ENCODE measurements around the gene NAALADL1. TPM values are rescaled to one million over a fixed set of nuclear protein-coding genes. Genes with fewer than 3 reads are reported as not detected.
A peak's percentile ranks its signal among the peaks of the same experiment; 100 is the strongest.
"Not testable (repeated sequence)": the region's sequence is repeated elsewhere in the genome, so short reads cannot be mapped to it uniquely, and the experiment has no call there.

Gene NAALADL1
- total RNA-seq, 1 donor from 2014 or later = 11.5 TPM

DNA sequence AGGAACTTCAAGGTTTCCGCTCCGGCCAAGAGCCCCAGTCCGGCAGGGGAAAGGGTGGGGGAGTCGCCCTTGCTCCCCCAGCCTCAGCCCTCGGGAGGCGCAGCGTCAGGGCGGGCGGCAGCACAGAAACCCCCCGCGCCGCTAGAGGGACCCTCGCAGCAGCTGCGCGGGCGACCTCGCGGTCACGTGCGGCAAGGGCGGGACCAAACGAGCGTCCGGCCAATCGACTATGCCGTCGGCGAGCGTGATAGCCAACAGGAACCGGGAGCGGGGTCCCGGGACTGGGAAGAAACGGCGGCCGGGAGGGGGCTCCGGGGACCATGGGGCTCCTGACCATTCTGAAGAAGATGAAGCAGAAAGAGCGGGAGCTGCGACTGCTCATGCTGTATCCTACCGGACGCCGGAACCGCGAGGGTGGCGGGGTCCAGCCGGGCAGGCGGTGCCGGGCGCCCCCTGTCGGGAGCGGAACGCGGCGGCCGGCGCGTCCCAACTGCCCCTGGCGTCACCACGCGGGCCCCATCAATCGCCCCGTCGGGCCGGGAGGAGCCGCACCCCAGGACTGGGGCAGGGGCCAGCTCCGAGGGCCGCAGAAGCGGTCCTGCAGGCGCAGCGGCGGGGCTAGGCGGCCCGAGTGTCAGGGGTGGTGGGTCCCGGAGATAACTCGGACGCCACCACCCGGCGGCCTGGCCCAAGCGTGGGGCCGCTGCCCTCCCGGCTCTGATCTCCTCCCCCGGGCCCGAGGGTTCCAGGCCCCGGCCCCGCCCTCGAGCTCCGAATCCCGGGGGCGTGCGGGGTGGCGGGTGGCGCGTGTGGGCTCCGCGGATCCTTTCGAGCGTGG is 44.2 kb downstream of the NAALADL1 start, which contains the start of gene ARL2:
ARL2 (plus strand) TSS at position 273 of the 838 bp plus-strand sequence; CDS start at position 321, 48 bp downstream.
- H3K4me1 Mint-ChIP-seq (ENCODE audit: low read depth) = peaks cover 22% of the 10 kb centered on the region
- H3K9me3 Mint-ChIP-seq = no peaks in the 10 kb centered on the region
- peaks cover 8% of the 10 kb centered on the region for H3K36me3 Mint-ChIP-seq (ENCODE audit: low read depth)
- intact Hi-C loops (cut with micrococcal nuclease) = loop anchor here (1.0 to 5.0 kb wide), 14 partner anchors 13 to 248 kb away; partner anchors contain the start of genes ATG2A, CDCA5, EHD1 and FAU
- H3K27ac Mint-ChIP-seq = peak within 1 kb of the TSS; percentile 99
- peak within 1 kb of the TSS; percentile 90 for H3K4me3 Mint-ChIP-seq
- peak; percentile 83 for DNase-seq (ENCODE audit: low spot score)
- H3K27me3 Mint-ChIP-seq (ENCODE audit: insufficient read depth) = peaks cover 2% of the 10 kb centered on the region

DNA sequence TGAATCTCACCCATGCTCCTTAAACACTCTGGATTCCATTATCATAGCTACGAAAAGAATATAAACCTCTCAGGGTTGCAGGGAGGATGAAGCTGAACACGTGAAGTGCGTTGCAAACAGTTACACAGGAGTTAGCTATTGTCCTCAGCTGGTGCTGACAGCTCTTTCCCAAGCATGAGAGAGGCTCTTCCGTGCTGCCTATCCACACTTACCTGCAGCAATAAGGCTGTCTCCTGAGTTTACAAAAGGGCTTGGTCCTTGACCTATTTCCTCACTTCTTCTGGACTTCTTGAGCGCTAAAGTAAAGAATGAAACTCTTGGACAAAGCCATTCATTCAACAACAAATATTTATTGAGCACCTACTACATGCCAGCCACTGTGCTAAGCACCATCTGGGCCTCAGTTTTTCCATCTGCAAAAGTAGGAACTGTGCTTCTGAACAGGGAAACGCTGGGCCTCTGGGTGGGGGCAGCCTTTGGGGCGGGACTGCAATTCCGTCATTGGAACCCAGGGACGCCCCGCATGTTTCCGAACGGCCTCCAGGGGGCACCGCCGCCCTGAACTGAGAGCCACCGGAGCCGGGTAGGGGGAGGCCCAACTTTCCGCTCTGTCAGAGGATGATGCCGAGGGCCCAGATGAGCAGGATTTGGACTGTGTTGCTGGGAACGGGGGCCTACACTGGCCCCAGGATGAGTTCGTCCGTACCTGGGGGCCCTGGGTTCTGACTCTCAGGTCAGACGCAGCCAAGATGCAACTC is 45.0 kb downstream of the NAALADL1 start:
- DNase-seq (ENCODE audit: low spot score) = peak; percentile 89
- intact Hi-C loops (cut with micrococcal nuclease) = loop anchor here (1.0 to 5.0 kb wide), 7 partner anchors 28 to 249 kb away; partner anchors contain the start of genes CDCA5, MAJIN, POLA2 and PPP2R5B
- Mint-ChIP-seq H3K27ac (peak overlapping the region; percentile 99), H3K36me3 (ENCODE audit: low read depth) (peaks cover 8% of the 10 kb centered on the region), H3K27me3 (ENCODE audit: insufficient read depth) (peaks cover 2% of the 10 kb centered on the region), H3K4me1 (ENCODE audit: low read depth) (peaks cover 22% of the 10 kb centered on the region), H3K4me3 (peak overlapping the region; percentile 90), H3K9me3 (no peaks in the 10 kb centered on the region)

DNA sequence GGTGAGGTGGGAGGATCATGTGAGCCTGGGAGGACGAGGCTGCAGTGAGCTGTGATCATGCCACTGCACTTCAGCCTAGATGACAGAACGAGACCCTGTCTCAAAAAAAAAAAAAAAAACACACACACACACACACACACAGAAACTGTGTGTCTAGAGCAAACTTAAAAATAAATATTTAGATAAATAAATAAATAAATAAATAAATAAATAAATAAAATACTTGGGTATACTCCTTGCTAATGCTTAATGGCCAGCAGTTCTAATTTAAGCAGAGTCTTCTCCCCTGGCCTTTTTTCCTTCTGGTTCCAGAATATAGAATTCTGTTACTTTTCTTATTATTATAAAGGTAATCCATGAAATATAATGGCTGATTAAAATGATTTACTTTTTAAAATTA is 49.5 kb downstream of the NAALADL1 start:
- H3K4me1 Mint-ChIP-seq (ENCODE audit: low read depth) = peaks cover 9% of the 10 kb centered on the region
- intact Hi-C loops (cut with micrococcal nuclease) = no loop called here
- no peaks in the 10 kb centered on the region for H3K36me3 Mint-ChIP-seq (ENCODE audit: low read depth)
- H3K9me3 Mint-ChIP-seq = no peaks in the 10 kb centered on the region
- no peak for DNase-seq (ENCODE audit: low spot score)
- no peak overlapping the region for H3K27ac Mint-ChIP-seq
- no peaks in the 10 kb centered on the region for H3K27me3 Mint-ChIP-seq (ENCODE audit: insufficient read depth)
- H3K4me3 Mint-ChIP-seq = no peak overlapping the region

DNA sequence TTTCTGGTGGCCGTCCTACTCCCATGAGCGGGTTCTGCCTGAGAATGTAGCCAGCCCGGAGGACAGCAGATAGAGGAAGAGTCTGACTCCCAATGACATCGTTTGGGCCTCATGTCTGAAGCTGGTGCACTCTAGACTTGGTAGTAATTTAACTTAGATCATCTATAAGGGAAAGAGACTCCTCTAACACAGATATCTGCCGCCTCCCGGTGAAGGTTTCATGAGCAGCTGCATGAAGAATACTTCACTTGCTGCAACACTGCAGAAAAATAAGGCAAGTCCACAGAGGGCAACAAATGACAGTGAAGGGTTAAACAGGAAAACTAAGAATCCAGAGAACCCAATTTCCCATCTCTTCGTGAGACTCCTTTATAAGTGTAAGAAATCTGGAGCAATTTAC is 50.3 kb downstream of the NAALADL1 start:
- no peak for DNase-seq (ENCODE audit: low spot score)
- intact Hi-C loops (cut with micrococcal nuclease) = no loop called here
- no peaks in the 10 kb centered on the region for H3K27me3 Mint-ChIP-seq (ENCODE audit: insufficient read depth)
- peaks cover 3% of the 10 kb centered on the region for H3K4me1 Mint-ChIP-seq (ENCODE audit: low read depth)
- H3K9me3 Mint-ChIP-seq = no peaks in the 10 kb centered on the region
- H3K27ac Mint-ChIP-seq = no peak overlapping the region
- H3K4me3 Mint-ChIP-seq = no peak overlapping the region
- no peaks in the 10 kb centered on the region for H3K36me3 Mint-ChIP-seq (ENCODE audit: low read depth)

DNA sequence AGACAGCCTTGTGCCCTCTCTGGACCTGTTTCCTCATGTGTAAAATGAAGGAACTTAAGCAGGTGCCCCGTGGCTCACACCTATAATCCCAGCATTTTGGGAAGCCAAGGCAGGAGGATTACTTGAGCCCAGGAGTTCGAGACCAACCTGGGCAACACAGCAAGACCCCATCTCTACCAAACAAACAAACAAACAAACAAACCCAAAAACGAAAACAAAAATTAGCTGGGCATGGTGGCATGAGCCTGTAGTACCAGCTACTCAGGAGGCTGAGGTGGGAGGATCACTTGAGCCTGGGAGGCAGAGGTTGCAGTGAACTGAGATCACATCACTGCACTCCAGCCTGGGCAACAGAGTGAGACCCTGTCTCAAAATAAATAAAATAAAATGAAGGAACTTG is 54.4 kb downstream of the NAALADL1 start:
- intact Hi-C loops (cut with micrococcal nuclease) = not testable (repeated sequence)

DNA sequence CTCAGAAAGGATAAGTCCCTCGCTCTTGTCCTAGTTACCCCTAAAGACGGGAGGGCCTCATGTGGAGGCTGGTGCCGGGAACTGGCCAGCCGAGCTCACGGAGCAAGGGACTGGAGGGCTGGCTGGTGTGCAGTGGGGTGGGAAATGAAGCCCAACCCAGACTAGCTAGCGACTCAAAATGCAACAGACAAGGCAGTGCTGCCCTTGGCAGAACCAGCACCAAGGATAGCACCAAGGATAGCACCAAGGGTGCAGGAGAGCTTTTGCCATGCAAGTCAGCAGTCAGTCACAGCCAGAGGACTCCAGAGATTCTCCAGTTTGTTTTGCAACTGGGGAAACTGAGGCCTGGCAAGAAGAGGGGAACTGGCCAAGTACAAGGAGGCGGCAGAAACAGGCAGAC is 55.1 kb downstream of the NAALADL1 start:
- H3K27ac Mint-ChIP-seq = no peak overlapping the region
- H3K4me3 Mint-ChIP-seq = no peak overlapping the region
- intact Hi-C loops (cut with micrococcal nuclease) = no loop called here
- H3K4me1 Mint-ChIP-seq (ENCODE audit: low read depth) = peaks cover 8% of the 10 kb centered on the region
- H3K9me3 Mint-ChIP-seq = no peaks in the 10 kb centered on the region
- no peaks in the 10 kb centered on the region for H3K27me3 Mint-ChIP-seq (ENCODE audit: insufficient read depth)
- no peaks in the 10 kb centered on the region for H3K36me3 Mint-ChIP-seq (ENCODE audit: low read depth)
- DNase-seq (ENCODE audit: low spot score) = no peak

More for the DNA sequence above, 54.4 kb downstream of the NAALADL1 start:
- H3K27me3 Mint-ChIP-seq (ENCODE audit: insufficient read depth); H3K27ac Mint-ChIP-seq; H3K36me3 Mint-ChIP-seq (ENCODE audit: low read depth); DNase-seq (ENCODE audit: low spot score); H3K4me3 Mint-ChIP-seq; H3K4me1 Mint-ChIP-seq (ENCODE audit: low read depth); H3K9me3 Mint-ChIP-seq: not testable (repeated sequence)

DNA sequence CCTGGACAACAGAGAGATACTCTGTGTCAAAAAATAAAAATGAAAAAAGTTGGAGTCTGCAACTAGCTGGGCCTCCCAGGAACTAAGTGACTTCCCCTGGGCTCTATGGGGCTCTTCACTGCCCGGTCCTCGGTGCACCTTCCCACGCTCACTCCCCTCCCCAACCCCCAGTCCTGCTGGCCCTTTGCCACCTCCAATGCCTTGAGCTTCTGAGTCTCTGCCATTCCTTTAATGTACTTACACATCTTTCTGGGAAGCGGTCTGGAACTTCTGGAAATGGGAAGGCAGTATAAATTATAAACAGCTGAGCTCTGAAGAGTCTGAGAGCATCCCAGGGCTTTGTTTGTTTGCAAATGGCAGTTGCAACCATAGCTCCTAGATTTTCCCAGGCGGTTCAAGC is 55.6 kb downstream of the NAALADL1 start:
- intact Hi-C loops (cut with micrococcal nuclease) = no loop called here
- Mint-ChIP-seq H3K4me1 (ENCODE audit: low read depth) (peaks cover 11% of the 10 kb centered on the region), H3K9me3 (no peaks in the 10 kb centered on the region), H3K4me3 (no peak overlapping the region), H3K27ac (no peak overlapping the region), H3K36me3 (ENCODE audit: low read depth) (no peaks in the 10 kb centered on the region), H3K27me3 (ENCODE audit: insufficient read depth) (no peaks in the 10 kb centered on the region)
- DNase-seq (ENCODE audit: low spot score) = no peak

DNA sequence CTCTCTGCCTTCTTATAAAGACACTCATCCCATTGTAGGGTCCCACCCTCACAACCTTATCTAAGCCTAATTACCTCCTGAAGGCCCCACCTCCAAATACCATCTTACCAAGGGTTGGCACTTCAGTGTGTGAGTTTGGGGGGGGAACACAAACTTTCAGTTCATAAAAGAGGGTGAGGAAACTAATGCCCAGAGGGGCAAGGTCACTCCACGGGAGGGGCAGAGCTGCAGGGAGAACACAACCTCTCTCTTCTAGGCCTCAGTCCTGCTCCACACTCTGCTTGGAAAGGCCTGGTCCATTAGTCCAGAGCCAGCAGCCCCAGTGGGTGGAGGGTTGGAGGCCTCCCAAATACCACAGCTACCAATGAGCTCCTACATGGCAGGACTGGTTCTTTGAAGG is 58.9 kb downstream of the NAALADL1 start:
- H3K4me3 Mint-ChIP-seq = no peak overlapping the region
- intact Hi-C loops (cut with micrococcal nuclease) = no loop called here
- DNase-seq (ENCODE audit: low spot score) = no peak
- H3K9me3 Mint-ChIP-seq = no peaks in the 10 kb centered on the region
- H3K27ac Mint-ChIP-seq = no peak overlapping the region
- no peaks in the 10 kb centered on the region for H3K27me3 Mint-ChIP-seq (ENCODE audit: insufficient read depth)
- peaks cover 24% of the 10 kb centered on the region for H3K4me1 Mint-ChIP-seq (ENCODE audit: low read depth)
- H3K36me3 Mint-ChIP-seq (ENCODE audit: low read depth) = no peaks in the 10 kb centered on the region

DNA sequence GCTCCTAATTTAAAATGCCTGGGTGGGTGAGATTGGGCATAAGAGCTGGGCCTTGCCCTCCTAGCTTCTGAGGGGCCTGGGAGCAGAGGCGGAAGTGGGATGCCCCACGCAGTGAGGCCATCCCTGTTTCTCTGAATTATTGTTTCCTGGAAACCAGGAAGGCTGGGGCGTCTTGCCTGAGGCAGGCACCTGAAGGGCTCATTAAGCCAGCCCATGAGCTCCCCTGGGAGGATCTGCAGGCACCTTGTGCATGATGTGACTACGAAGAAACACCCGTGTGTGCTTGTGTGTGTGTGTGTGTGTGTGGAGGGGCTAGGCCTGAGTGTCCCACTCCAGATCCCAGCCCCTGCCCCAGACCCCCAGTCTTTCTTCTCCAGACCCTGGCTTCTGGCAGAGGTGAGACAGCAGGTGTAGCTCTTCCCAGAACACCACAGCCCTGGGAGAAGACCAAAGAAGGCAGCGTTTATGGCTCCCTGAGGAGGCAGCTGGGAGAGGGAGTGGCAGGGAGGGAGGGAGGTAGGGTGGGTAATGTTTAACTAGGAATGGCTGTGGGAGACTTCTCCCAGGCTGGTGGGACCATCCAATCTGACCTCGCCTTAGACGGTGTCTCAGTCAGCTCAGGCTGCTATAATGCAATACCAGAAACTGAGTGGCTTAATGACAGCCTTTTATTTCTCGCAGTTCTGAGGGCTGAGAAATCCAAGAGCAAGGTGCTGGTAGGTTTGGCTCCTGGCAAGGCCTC is 59.5 kb downstream of the NAALADL1 start:
- Mint-ChIP-seq H3K27ac (peak overlapping the region; percentile 26), H3K9me3 (no peaks in the 10 kb centered on the region), H3K4me3 (peak overlapping the region; percentile 8), H3K36me3 (ENCODE audit: low read depth) (no peaks in the 10 kb centered on the region), H3K27me3 (ENCODE audit: insufficient read depth) (no peaks in the 10 kb centered on the region), H3K4me1 (ENCODE audit: low read depth) (peaks cover 24% of the 10 kb centered on the region)
- no peak for DNase-seq (ENCODE audit: low spot score)
- intact Hi-C loops (cut with micrococcal nuclease) = no loop called here

DNA sequence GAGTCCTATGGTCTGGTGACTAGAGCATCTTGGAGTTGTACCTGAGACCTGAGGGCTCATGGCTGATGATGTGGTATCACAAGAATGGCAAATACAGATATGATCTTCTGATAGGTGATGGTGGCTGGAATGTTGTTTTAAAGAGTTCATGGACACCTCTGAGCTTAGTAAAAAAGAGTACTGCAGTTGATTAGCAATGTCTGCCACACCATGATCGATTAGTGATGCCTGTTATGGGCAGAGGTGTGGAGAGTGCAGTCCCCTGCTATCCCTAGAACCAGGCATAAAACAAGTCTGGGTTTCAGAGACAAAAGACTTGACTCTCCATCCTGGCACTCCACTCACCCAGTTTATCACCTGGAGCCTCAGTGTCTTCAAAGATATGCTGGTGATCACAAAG is 60.2 kb downstream of the NAALADL1 start:
- no peaks in the 10 kb centered on the region for H3K36me3 Mint-ChIP-seq (ENCODE audit: low read depth)
- H3K4me1 Mint-ChIP-seq (ENCODE audit: low read depth) = peaks cover 24% of the 10 kb centered on the region
- peak overlapping the region; percentile 26 for H3K27ac Mint-ChIP-seq
- no peaks in the 10 kb centered on the region for H3K9me3 Mint-ChIP-seq
- no peak overlapping the region for H3K4me3 Mint-ChIP-seq
- intact Hi-C loops (cut with micrococcal nuclease) = no loop called here
- no peak for DNase-seq (ENCODE audit: low spot score)
- peaks cover 3% of the 10 kb centered on the region for H3K27me3 Mint-ChIP-seq (ENCODE audit: insufficient read depth)

DNA sequence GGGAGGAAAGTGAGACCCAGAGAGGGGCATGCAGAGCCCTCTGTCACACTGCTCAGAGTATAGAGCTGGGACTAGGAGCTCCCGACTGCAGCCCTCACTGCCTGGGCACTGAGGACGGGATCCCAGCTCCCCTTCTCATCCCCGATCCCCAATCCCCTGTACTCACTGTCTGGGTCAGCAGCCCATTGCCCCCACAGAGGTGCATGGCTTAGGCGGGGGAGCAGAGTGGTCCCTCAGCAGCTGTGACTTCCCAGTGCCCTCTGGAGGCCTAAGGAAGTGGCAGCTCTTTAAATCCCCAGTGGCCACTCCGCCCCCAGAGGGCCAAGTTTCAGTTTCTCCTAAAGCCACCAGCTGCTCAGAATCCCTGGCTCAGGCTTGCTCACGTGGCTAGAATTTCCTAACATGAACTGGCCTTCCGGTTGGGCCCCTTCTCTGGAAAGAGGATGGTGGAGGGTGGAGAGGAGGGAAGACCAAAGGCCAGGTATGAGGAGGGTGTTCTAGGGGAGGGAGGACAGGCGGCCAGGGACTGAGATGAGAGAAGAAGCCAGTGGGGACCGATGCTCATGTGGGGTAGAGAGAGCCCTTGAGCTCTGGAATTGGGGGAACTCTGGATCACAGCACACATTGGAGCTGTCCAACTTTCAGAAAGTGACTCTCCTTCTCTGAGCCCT is 61.5 kb downstream of the NAALADL1 start, which contains the start of gene BATF2:
BATF2 (minus strand) TSS at position 262 of the 671 bp plus-strand sequence; CDS start at position 205, 57 bp downstream.
- H3K4me1 Mint-ChIP-seq (ENCODE audit: low read depth) = peaks cover 24% of the 10 kb centered on the region
- H3K4me3 Mint-ChIP-seq = peak within 1 kb of the TSS; percentile 51
- H3K27ac Mint-ChIP-seq = no peak within 1 kb of the TSS
- H3K9me3 Mint-ChIP-seq = no peaks in the 10 kb centered on the region
- DNase-seq (ENCODE audit: low spot score) = no peak
- intact Hi-C loops (cut with micrococcal nuclease) = no loop called here
- H3K36me3 Mint-ChIP-seq (ENCODE audit: low read depth) = no peaks in the 10 kb centered on the region
- peaks cover 4% of the 10 kb centered on the region for H3K27me3 Mint-ChIP-seq (ENCODE audit: insufficient read depth)

DNA sequence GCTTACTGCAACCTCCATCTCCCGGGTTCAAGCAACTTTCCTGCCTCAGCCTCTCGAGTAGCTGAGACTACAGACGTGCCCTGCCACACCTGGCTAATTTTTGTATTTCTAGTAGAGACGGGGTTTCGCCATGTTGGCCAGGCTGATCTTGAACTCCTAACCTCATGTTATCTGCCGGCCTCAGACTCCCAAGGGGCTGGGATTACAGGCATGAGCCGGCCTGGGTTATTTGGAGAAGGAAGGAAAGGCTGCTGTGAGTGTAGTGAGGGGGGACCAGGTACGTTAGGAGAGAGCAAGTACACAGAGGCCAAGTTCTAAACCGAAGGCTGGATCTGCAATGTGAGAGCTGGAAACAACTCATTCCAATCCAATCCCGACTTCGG is 62.0 kb downstream of the NAALADL1 start:
- H3K4me3 Mint-ChIP-seq = no peak overlapping the region
- H3K27ac Mint-ChIP-seq = no peak overlapping the region
- intact Hi-C loops (cut with micrococcal nuclease) = no loop called here
- no peaks in the 10 kb centered on the region for H3K36me3 Mint-ChIP-seq (ENCODE audit: low read depth)
- H3K4me1 Mint-ChIP-seq (ENCODE audit: low read depth) = peaks cover 24% of the 10 kb centered on the region
- no peaks in the 10 kb centered on the region for H3K9me3 Mint-ChIP-seq
- no peak for DNase-seq (ENCODE audit: low spot score)
- peaks cover 4% of the 10 kb centered on the region for H3K27me3 Mint-ChIP-seq (ENCODE audit: insufficient read depth)
